ENCODE data around the gene ATR.
A peak's percentile ranks its signal among the peaks of the same experiment; 100 is the strongest.

The ATR gene

GRCh38 chr3:142436951-142437585 lies 141.5 kb downstream of the ATR start:
- no peak overlapping the region for H3K4me3 ChIP-seq (ENCODE audit: low read length)
- no peak for DNase-seq (ENCODE audit: low read depth)
- TF ChIP-seq, protein P1, sequence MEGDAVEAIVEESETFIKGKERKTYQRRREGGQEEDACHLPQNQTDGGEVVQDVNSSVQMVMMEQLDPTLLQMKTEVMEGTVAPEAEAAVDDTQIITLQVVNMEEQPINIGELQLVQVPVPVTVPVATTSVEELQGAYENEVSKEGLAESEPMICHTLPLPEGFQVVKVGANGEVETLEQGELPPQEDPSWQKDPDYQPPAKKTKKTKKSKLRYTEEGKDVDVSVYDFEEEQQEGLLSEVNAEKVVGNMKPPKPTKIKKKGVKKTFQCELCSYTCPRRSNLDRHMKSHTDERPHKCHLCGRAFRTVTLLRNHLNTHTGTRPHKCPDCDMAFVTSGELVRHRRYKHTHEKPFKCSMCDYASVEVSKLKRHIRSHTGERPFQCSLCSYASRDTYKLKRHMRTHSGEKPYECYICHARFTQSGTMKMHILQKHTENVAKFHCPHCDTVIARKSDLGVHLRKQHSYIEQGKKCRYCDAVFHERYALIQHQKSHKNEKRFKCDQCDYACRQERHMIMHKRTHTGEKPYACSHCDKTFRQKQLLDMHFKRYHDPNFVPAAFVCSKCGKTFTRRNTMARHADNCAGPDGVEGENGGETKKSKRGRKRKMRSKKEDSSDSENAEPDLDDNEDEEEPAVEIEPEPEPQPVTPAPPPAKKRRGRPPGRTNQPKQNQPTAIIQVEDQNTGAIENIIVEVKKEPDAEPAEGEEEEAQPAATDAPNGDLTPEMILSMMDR (IDR thresholded peaks at IDR 0.05; ENCODE audit: insufficient read depth, low read depth, low read length, missing control alignments): no peak

DNA sequence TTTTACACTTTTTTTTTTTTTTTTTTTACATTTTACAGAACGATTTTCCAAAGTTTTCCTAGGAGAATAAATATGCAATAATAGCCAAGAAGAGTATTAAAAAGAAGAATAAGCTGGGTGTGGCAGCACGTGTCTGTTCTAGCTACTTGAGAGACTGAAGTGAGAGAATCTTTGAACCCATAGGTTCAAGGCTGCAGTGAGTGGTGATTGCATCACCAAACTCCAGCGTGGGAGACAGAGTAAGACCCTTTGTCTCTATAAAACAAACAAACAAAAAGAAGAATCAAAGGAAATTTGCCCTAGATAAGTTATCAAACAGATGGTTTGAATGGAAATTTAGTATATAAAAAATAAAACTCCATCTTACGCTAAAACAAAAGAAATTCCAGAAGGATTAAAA lies 144.0 kb downstream of the ATR start:
- DNase-seq (ENCODE audit: low read depth): no peak
- TF ChIP-seq, protein P1 (IDR thresholded peaks at IDR 0.05; ENCODE audit: insufficient read depth, low read depth, low read length, missing control alignments): no peak
- H3K4me3 ChIP-seq (ENCODE audit: low read length): no peak overlapping the region

GRCh38 chr3:142433110-142433509 lies 145.4 kb downstream of the ATR start:
- H3K4me3 ChIP-seq (ENCODE audit: low read length): no peak overlapping the region
- no peak for DNase-seq (ENCODE audit: low read depth)

DNA sequence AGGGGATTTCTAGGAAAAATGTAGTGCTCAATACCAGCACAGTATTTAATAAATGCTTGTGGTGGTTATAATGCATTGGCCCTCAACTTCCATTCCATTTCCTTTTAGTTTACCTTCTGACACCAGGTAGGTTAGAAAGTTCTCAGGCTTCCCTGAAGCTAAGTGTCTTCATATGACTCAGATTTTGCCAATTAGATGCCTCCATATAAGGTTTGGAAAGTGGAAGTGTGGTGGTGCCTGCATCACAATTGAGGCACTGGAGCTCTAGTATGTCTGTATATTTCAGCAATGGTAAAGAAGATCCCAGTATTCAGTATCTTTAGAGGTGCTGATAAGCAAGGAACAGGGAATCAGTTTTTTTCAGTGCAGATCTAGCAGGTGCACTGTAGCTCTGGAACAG lies 149.0 kb downstream of the ATR start:
- no peak for DNase-seq (ENCODE audit: low read depth)
- no peak overlapping the region for H3K4me3 ChIP-seq (ENCODE audit: low read length)
- TF ChIP-seq, protein P1 (IDR thresholded peaks at IDR 0.05; ENCODE audit: insufficient read depth, low read depth, low read length, missing control alignments): no peak

More at GRCh38 chr3:142433110-142433509, 145.4 kb downstream of the ATR start:
- TF ChIP-seq, protein P1 (IDR thresholded peaks at IDR 0.05; ENCODE audit: insufficient read depth, low read depth, low read length, missing control alignments): no peak

- TF ChIP-seq, protein P1 (IDR thresholded peaks at IDR 0.05; ENCODE audit: insufficient read depth, low read depth, low read length, missing control alignments): no peak
Measured at GRCh38 chr3:142424754-142425153, 153.8 kb downstream of the ATR start.

GRCh38 chr3:142418926-142419592 lies 159.5 kb downstream of the ATR start:
- no peak for DNase-seq (ENCODE audit: low read depth)
- H3K4me3 ChIP-seq (ENCODE audit: low read length): no peak overlapping the region
- TF ChIP-seq, protein P1 (IDR thresholded peaks at IDR 0.05; ENCODE audit: insufficient read depth, low read depth, low read length, missing control alignments): no peak

More at GRCh38 chr3:142424754-142425153, 153.8 kb downstream of the ATR start:
- DNase-seq (ENCODE audit: low read depth): peak; percentile 17
- no peak overlapping the region for H3K4me3 ChIP-seq (ENCODE audit: low read length)
